ENCODE results near the gene SLC10A6. TPM values are rescaled to one million over a fixed set of nuclear protein-coding genes. Genes with fewer than 3 reads are reported as not detected.
"Not testable (repeated sequence)": the region's sequence is repeated elsewhere in the genome, so short reads cannot be mapped to it uniquely, and the experiment has no call there.

Gene SLC10A6
- total RNA-seq, 1 donor from 2014 or later = 12.1 TPM

DNA sequence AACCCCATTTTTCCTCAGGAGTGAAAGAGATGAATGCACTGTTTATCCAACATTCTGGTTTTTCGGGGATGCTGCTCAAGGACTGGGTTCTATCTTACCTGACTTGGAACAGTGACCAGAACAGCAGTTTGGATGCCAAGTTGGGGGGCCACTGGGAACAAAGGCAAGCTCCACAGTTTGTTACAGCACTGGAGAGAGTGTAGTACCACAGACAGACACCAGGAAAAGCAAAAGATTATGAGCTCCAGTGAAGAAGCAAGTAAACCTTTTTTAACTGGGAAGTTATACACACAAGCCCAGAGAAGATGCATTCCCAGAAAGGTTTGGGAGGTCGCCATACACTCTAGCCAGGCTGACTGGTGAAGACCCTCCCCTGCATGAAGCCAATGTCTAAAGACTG is 29.5 kb upstream of the SLC10A6 start:
- DNase-seq (ENCODE audit: low read depth) = no peak
- no peak overlapping the region for H3K4me3 ChIP-seq (ENCODE audit: low read depth, low read length)
- peak; percentile 83 for FAIRE-seq
- no peaks in the 10 kb centered on the region for H3K36me3 ChIP-seq (ENCODE audit: control insufficient read depth, insufficient read depth, low read length)
- no peaks in the 10 kb centered on the region for H3K27me3 ChIP-seq (ENCODE audit: control insufficient read depth, insufficient read depth, low read length)
- TF ChIP-seq CTCF (IDR thresholded peaks at IDR 0.05; ENCODE audit: insufficient read depth, low read length, severe bottlenecking) = no peak

DNA sequence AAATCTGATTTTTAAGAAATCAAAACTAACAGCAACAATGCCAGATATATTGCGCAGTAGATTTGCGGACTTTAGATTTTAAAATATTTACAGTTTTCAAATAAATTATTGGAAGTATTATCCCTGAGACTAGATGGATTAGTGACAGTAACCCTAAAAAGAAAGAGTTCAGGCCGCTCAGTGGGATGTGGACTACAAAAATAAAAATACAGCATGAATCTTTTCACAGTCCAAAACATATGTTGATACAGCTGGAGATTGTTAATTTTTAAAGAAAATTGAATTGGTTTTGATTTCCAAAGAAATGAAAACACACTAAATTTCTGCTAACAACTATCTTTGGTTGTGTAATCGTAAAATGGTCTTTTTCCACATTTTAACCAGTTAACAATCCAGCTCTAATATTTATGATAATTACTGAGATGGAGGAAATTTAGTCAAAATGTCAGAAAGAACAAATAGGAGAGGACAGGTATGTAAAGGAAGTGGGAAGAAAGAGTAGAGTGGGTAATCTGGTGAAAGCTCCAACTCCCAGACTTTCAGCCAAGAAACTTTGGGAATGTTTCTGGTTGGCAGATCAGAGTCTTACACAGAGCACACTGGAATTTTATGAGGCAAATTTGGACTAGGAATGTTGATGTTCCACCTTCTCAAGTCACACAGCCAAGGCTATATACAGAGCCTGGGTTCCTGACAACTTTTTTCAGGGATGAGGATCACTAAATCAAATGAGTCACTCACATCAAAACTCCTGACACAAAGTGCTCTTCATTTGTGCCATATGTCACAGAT is 27.9 kb upstream of the SLC10A6 start:
- no peaks in the 10 kb centered on the region for H3K27me3 ChIP-seq (ENCODE audit: control insufficient read depth, insufficient read depth, low read length)
- H3K36me3 ChIP-seq (ENCODE audit: control insufficient read depth, insufficient read depth, low read length) = no peaks in the 10 kb centered on the region
- FAIRE-seq = no peak
- H3K4me3 ChIP-seq (ENCODE audit: low read depth, low read length) = no peak overlapping the region
- no peak for DNase-seq (ENCODE audit: low read depth)
- TF ChIP-seq CTCF (IDR thresholded peaks at IDR 0.05; ENCODE audit: insufficient read depth, low read length, severe bottlenecking) = no peak

- DNase-seq (ENCODE audit: low read depth); FAIRE-seq; H3K4me3 ChIP-seq (ENCODE audit: low read depth, low read length); H3K36me3 ChIP-seq (ENCODE audit: control insufficient read depth, insufficient read depth, low read length); H3K27me3 ChIP-seq (ENCODE audit: control insufficient read depth, insufficient read depth, low read length): not testable (repeated sequence)
Observed at GRCh38 chr4:86875436-86875835, 26.3 kb upstream of the SLC10A6 start.

DNA sequence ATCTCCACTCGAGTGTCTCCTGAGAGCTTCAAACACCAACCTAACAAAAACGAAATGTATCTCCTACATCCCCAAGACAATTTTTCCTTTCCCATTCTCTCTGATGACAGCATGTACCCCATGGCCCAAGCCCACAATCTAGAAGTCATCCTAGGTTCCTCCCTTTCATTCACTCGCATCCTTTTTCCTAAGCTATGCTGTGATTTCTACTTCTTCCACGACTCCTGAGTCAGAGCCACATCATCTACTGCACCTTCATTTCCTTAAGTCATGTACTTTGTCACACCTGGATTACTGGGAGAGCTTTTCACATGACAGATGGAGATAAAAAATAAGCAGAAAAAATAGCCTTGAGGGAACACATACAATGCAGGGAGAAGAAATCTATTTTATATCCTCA is 23.0 kb upstream of the SLC10A6 start:
- FAIRE-seq (no peak), DNase-seq (ENCODE audit: low read depth) (peak; percentile 85)
- Histone ChIP-seq H3K27me3 (ENCODE audit: control insufficient read depth, insufficient read depth, low read length) (no peaks in the 10 kb centered on the region), H3K4me3 (ENCODE audit: low read depth, low read length) (no peak overlapping the region), H3K36me3 (ENCODE audit: control insufficient read depth, insufficient read depth, low read length) (no peaks in the 10 kb centered on the region)
- no peak for TF ChIP-seq CTCF (IDR thresholded peaks at IDR 0.05; ENCODE audit: insufficient read depth, low read length, severe bottlenecking)

GRCh38 chr4:86870442-86871069 is 21.4 kb upstream of the SLC10A6 start:
- H3K4me3 ChIP-seq (ENCODE audit: low read depth, low read length) = no peak overlapping the region
- TF ChIP-seq CTCF (IDR thresholded peaks at IDR 0.05; ENCODE audit: insufficient read depth, low read length, severe bottlenecking) = no peak
- DNase-seq (ENCODE audit: low read depth) (no peak), FAIRE-seq (no peak)
- H3K36me3 ChIP-seq (ENCODE audit: control insufficient read depth, insufficient read depth, low read length) = no peaks in the 10 kb centered on the region
- no peaks in the 10 kb centered on the region for H3K27me3 ChIP-seq (ENCODE audit: control insufficient read depth, insufficient read depth, low read length)

DNA sequence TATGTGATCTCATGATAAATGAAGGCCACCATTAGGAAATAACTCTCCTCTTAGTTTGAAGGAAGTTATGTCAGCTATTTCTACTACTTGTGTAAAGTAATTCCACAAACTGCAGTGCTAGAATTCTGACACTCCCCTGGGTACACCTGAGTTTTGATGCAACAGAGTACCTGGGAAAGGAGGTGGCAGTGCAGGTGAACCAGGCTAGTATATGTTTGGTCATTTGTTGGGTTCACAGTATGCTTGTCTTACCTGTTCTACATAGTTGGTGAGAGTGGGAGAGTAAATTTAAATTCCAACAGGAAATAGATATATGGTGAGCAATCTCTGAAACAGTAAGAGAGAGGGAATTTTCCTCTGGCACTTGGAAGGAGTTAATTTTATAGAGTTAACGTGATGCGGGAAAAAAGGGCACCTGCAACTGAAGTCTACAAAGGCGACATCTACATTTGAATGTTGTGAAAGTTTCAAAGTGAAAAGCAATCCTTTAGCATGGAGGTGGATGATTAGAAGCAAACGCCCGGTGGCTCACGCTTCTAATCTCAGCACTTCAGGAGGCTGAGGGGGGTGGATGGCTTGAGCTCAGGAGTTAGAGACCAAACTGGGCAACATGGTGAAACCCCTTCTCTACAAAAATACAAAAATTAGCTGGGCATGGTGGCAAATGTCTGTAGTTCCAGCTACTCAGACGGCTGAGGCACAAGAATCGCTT is 8.3 kb upstream of the SLC10A6 start:
- no peak for FAIRE-seq
- TF ChIP-seq CTCF (IDR thresholded peaks at IDR 0.05; ENCODE audit: insufficient read depth, low read length, severe bottlenecking) = no peak
- H3K27me3 ChIP-seq (ENCODE audit: control insufficient read depth, insufficient read depth, low read length) = no peaks in the 10 kb centered on the region
- H3K36me3 ChIP-seq (ENCODE audit: control insufficient read depth, insufficient read depth, low read length) = no peaks in the 10 kb centered on the region
- DNase-seq (ENCODE audit: low read depth) = peak; percentile 78
- no peak overlapping the region for H3K4me3 ChIP-seq (ENCODE audit: low read depth, low read length)
